Measurements from ENCODE around the gene GNG4. TPM values are rescaled to one million over a fixed set of nuclear protein-coding genes. Genes with fewer than 3 reads are reported as not detected.

Gene GNG4
- total and polyA plus RNA-seq, 10 of the 15 experiments (the other 5 are each of a cell fraction or from before 2014, with no cell fraction given) = 0.03 to 0.15 (median 0.15) TPM; not detected in 7

- no peak overlapping the region for H3K4me3 ChIP-seq
- BruUV-seq (replicated peaks) = no TSS peak
- H3K4me2 ChIP-seq (ENCODE audit: control insufficient read depth, insufficient read depth) = no peak overlapping the region
- FAIRE-seq (no peak), DNase-seq (ENCODE audit: low read depth, low spot score) (no peak), ATAC-seq (peak; percentile 58)
- RAD21 ChIA-PET (ENCODE audit: unreplicated experiment) = interaction anchor here (0.8 to 1.1 kb wide), 2 partner anchors 18 to 460 kb away, joined by 3 read pairs; no protein-coding TSS in a partner anchor
- H3K27me3 ChIP-seq (replicated peaks in 1 of 2; ENCODE audit: control insufficient read depth in 2 of 2, insufficient read depth in 2 of 2, low read length in 1 of 2) = no peaks in the 10 kb centered on the region
- CTCF ChIA-PET = interaction anchor here (0.6 to 2.6 kb wide), 6 partner anchors 15 to 463 kb away, joined by 3 to 13 read pairs (median 4); no protein-coding TSS in a partner anchor
- intact Hi-C loops (cut with micrococcal nuclease; ENCODE audit: unreplicated experiment) = loop anchor here (2.0 to 5.0 kb wide), 3 partner anchors 91 to 459 kb away; no protein-coding TSS in a partner anchor
- H3K9me3 ChIP-seq (replicated peaks; ENCODE audit: control insufficient read depth, insufficient read depth, low read length) = no peaks in the 10 kb centered on the region
- no peak overlapping the region for H3K9ac ChIP-seq (ENCODE audit: control insufficient read depth, insufficient read depth, low read length)
- H3K36me3 ChIP-seq (ENCODE audit: control insufficient read depth in 2 of 2, insufficient read depth in 2 of 2, low read length in 1 of 2) = no peaks in the 10 kb centered on the region
- no peak overlapping the region for H2AFZ ChIP-seq (ENCODE audit: control insufficient read depth, low read depth, low read length)
- SMC1A ChIA-PET (ENCODE audit: uncharacterized antibody, unreplicated experiment) = interaction anchor here (0.6 to 1.2 kb wide), 3 partner anchors 120 to 460 kb away, joined by 3 to 4 read pairs (median 3); no protein-coding TSS in a partner anchor
- H3K27ac ChIP-seq (ENCODE audit: control insufficient read depth, insufficient read depth) = no peak overlapping the region
- H3K79me2 ChIP-seq (ENCODE audit: control insufficient read depth, insufficient read depth, low read length) = no peaks in the 10 kb centered on the region
- POLR2A ChIA-PET = interaction anchor here (0.5 kb wide), 1 partner anchor 290 kb away, joined by 8 read pairs; no protein-coding TSS in a partner anchor
- no peaks in the 10 kb centered on the region; the same call in 1 of the 2 replicates for H3K4me1 ChIP-seq (ENCODE audit: control insufficient read depth, insufficient read depth, low read length)
- 52% methylated on average over 13 of the region's 13 CpGs for WGBS (ENCODE audit: insufficient coverage, insufficient replicate concordance, low lambda C conversion rate, missing lambda C conversion rate)
- no peaks in the 10 kb centered on the region for H4K20me1 ChIP-seq (ENCODE audit: control insufficient read depth, insufficient read depth)
- in situ Hi-C loops (cut with MboI) = loop anchor here (5.0 kb wide), 2 partner anchors 266 to 461 kb away; no protein-coding TSS in a partner anchor
- TF ChIP-seq TBL1XR1 (IDR thresholded peaks at IDR 0.05; ENCODE audit: low read depth, low read length) (no peak), CTCF (IDR thresholded peaks at IDR 0.05 in 2 of 3, conservative IDR thresholded peaks at IDR 0.05 in 1 of 3; ENCODE audit: control insufficient read depth in 2 of 3, extremely low read depth in 1 of 3, insufficient read depth in 1 of 3, low read depth in 3 of 3, low read length in 3 of 3) (peak in 1 of 3 experiments; percentile 22; a peak in 2 of 6 replicates)
Observed at GRCh38 chr1:235511470-235512240, 137.9 kb downstream of the GNG4 start.
